Esophagus squamous epithelium (tissue), 4 donors: ENCODE data around the gene MYH10.

Experiments used
- CTCF ChIP-seq, 6 experiments: fragments of 450-650 bp in 4 of 6; fragments of 200-600 bp in 2 of 6; sonication (generic) in 2 of 6; IDR thresholded peaks; one replicate each; pipeline ENCODE4 v1.5.1; 2016 to 2019; ENCODE audit warnings: antibody characterized with exemption in 6 of 6, mild to moderate bottlenecking in 4 of 6, moderate library complexity in 4 of 6
- POLR2A ChIP-seq, 4 donors: fragments of 450-650 bp; IDR thresholded peaks; one replicate each; pipeline ENCODE4 v1.6.1; 2017; ENCODE audit warnings: antibody characterized with exemption in 4 of 4, mild to moderate bottlenecking in 4 of 4, moderate library complexity in 3 of 4

- TF ChIP-seq CTCF (IDR thresholded peaks at IDR 0.05), result no peak
- TF ChIP-seq POLR2A (IDR thresholded peaks at IDR 0.05), result no peak
Measured at GRCh38 chr17:8448310-8448709, 182.2 kb downstream of the MYH10 start.
